Left lung (tissue), 10 donors: ENCODE data around the gene DAB2IP. TPM values are rescaled to one million over a fixed set of nuclear protein-coding genes. Genes with fewer than 3 reads are reported as not detected.

ENCODE experiments used
- ATAC-seq: fragments of 200-7000 bp; cut with Tn5 transposase; one replicate; pipeline ENCODE4 v1.9.1; 2020; ENCODE audit warnings: moderate library complexity
- DNase-seq, 4 donors: peaks; one replicate each; pipeline ENCODE4 v3.0.0-alpha.2; 2013 to 2020
- H3K27ac ChIP-seq, 2 donors: fragments of 200-600 bp; sonication (generic) in 1 of 2; one replicate each; pipeline versions ENCODE4 v1.5.0 to v1.8.0; 2020 to 2021
- H3K27me3 ChIP-seq, 2 donors: fragments of 200-600 bp; sonication (generic) in 1 of 2; one replicate each; pipeline versions ENCODE4 v1.5.0 to v1.8.0; 2020 to 2021
- H3K36me3 ChIP-seq, 2 donors: fragments of 200-600 bp; sonication (generic) in 1 of 2; one replicate each; pipeline versions ENCODE4 v1.5.0 to v1.8.0; 2020 to 2021
- H3K4me1 ChIP-seq, 2 donors: fragments of 200-600 bp; one replicate each; pipeline ENCODE4 v1.8.0; 2021
- H3K4me3 ChIP-seq, 2 donors: fragments of 200-600 bp; sonication (generic) in 1 of 2; one replicate each; pipeline versions ENCODE4 v1.5.0 to v1.8.0; 2020 to 2021; ENCODE audit warnings: mild to moderate bottlenecking in 1 of 2
- H3K9me3 ChIP-seq, 2 donors: fragments of 200-600 bp; sonication (generic) in 1 of 2; one replicate each; pipeline versions ENCODE4 v1.5.0 to v1.8.0; 2020 to 2021
- intact Hi-C, 2 donors: fragments of 100-400 bp; cut with DNase I; formaldehyde crosslinking; loops; one replicate each; pipeline versions ENCODE4 v1.11.2 to v1.14.2; 2022
- polyA plus RNA-seq, 6 donors: library from polyadenylated mRNA; unstranded; fragments of 120-200 nt; gene quantifications; one replicate each; pipeline ENCODE4 v1.2.1, GENCODE V29; 2013; ENCODE audit not compliant: insufficient read length in 6 of 6
- total RNA-seq, 2 donors: library from RNA; stranded (reverse); fragmentation: NEBNext Ultra II Directional; extraction: Animal tissue kit (Norgen Biotek cat#: 25700); gene quantifications; one replicate each; pipeline ENCODE4 v1.2.1, GENCODE V29; 2021
- TF ChIP-seq, protein P1 (sequence below), 2 donors: fragments of 200-600 bp; sonication (generic) in 1 of 2; IDR thresholded peaks; one replicate each; pipeline versions ENCODE4 v1.5.0 to v1.8.0; 2021; ENCODE audit warnings: antibody characterized with exemption in 2 of 2
- donor health status: DM: no; HTN: yes; CAD: no.
- donor health status: DM: no; HTN: no; CAD: no.

DAB2IP gene
- total and polyA plus RNA-seq, 8 donors: 25.0 to 53.4 (median 34.6) TPM

- intact Hi-C loops: no loop called here
- Histone ChIP-seq H3K27me3 (no peaks in the 10 kb centered on the region), H3K4me1 (no peaks in the 10 kb centered on the region), H3K4me3 (no peak overlapping the region), H3K27ac (no peak overlapping the region), H3K9me3 (no peaks in the 10 kb centered on the region), H3K36me3 (peaks cover 0 to 78% of the 10 kb centered on the region in 2 donors)
- TF ChIP-seq, protein P1, sequence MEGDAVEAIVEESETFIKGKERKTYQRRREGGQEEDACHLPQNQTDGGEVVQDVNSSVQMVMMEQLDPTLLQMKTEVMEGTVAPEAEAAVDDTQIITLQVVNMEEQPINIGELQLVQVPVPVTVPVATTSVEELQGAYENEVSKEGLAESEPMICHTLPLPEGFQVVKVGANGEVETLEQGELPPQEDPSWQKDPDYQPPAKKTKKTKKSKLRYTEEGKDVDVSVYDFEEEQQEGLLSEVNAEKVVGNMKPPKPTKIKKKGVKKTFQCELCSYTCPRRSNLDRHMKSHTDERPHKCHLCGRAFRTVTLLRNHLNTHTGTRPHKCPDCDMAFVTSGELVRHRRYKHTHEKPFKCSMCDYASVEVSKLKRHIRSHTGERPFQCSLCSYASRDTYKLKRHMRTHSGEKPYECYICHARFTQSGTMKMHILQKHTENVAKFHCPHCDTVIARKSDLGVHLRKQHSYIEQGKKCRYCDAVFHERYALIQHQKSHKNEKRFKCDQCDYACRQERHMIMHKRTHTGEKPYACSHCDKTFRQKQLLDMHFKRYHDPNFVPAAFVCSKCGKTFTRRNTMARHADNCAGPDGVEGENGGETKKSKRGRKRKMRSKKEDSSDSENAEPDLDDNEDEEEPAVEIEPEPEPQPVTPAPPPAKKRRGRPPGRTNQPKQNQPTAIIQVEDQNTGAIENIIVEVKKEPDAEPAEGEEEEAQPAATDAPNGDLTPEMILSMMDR (IDR thresholded peaks at IDR 0.05): no peak
- ATAC-seq (no peak), DNase-seq (peak in 2 of 4 donors; percentile 24 to 71)
Observed at GRCh38 chr9:121776001-121776738, 124.7 kb downstream of the DAB2IP start.

DNA sequence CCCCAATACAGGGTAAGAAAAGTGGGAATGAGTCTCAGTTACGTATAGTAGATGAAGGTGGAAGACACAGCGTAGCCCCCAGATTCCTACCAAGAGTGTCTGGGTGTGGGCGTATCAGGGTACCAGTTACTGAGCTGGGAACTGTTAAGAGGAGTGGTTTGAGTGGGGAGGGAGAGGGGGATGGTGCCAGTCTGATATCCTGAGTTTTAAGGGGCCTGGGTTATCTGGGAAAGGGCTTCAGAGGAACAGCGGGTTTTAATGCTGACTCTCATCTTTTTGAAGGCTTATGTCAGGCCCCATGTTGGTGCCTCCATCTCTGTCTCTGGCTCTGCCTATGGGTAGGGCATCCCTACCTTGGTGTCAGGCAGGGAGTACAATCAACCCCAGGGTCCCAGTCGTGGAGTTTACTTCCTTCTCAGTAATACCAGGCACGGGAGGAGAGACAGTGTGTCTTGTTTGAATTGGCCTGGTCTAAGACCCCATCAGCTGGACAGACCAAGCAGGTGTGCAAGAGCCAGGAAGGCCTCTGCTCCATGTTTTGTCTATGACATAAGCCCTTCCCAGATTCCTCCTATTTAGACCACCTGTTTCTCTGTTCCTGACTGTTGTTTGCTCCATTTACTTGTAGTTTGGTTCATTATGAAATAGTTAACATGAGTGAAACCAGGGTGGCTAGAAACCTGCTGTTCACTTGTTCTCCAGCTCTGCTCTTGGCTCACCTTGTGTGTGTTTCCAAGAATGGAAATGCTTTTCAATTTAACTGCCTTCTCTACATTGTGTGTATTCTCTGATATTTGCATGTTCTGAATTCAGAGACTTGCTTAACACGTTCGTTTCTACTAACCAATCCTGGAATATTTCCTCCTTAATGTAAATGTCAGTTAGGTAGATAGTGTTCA, 125.6 kb downstream of the DAB2IP start:
- Histone ChIP-seq H3K36me3 (peaks cover 0 to 80% of the 10 kb centered on the region in 2 donors), H3K27ac (no peak overlapping the region), H3K4me1 (no peaks in the 10 kb centered on the region), H3K9me3 (no peaks in the 10 kb centered on the region), H3K4me3 (no peak overlapping the region), H3K27me3 (no peaks in the 10 kb centered on the region)
- no peak for ATAC-seq
- TF ChIP-seq, protein P1 (IDR thresholded peaks at IDR 0.05): no peak
- intact Hi-C loops: no loop called here
- peak in 1 of 4 donors; percentile 10 for DNase-seq

GRCh38 chr9:121778252-121779225, 127.1 kb downstream of the DAB2IP start:
- no peak overlapping the region for H3K4me3 ChIP-seq
- TF ChIP-seq, protein P1 (IDR thresholded peaks at IDR 0.05): no peak
- no peak overlapping the region for H3K27ac ChIP-seq
- no peaks in the 10 kb centered on the region for H3K9me3 ChIP-seq
- no peaks in the 10 kb centered on the region for H3K4me1 ChIP-seq
- intact Hi-C loops: no loop called here
- no peak for DNase-seq
- peaks cover 0 to 80% of the 10 kb centered on the region in 2 donors for H3K36me3 ChIP-seq
- no peaks in the 10 kb centered on the region for H3K27me3 ChIP-seq
- no peak for ATAC-seq

DNA sequence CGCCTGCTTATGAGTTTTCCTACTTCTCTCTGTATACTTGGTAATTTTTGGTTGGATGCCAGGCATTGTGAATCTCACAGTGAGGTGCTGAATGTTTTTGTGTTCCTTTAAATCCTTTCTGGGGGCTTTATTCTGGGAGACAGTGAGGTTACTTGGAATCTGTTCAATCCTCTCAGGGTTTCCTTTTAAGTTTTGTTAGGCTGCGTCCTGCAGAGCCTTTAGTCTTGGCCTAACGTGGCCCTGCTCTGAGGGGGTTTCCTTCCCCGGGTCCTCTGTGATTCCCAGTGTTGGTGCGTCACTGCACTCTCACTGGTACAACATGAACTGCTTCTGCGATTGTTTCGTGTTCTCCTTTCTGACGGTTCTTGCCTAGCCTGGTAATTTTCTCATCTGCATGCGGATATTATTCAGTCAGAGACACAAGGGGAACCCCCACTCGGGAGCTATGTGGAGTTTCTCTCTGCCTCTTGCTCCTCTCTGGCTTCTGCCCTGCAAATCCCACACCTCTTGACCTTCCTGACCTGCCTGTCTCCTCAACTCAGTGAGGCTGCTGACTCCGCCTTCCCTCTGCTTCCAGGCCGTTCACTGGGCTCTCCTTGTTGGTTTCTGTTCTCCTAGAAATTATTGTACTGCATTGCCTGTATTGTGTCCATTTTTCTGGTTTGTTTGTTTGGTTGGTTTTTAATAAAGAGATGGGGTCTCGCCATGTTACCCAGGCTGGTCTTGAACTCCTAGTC, 128.1 kb downstream of the DAB2IP start:
- ATAC-seq (peak; percentile 10), DNase-seq (no peak)
- intact Hi-C loops: no loop called here

More for the DNA sequence above, 128.1 kb downstream of the DAB2IP start:
- Histone ChIP-seq H3K36me3 (peaks cover 0 to 79% of the 10 kb centered on the region in 2 donors), H3K9me3 (no peaks in the 10 kb centered on the region), H3K4me3 (no peak overlapping the region), H3K4me1 (no peaks in the 10 kb centered on the region), H3K27ac (peak overlapping the region in 1 of 2 donors; percentile 60), H3K27me3 (no peaks in the 10 kb centered on the region)
- TF ChIP-seq, protein P1 (IDR thresholded peaks at IDR 0.05): no peak
